GM23248 (cell line): ENCODE results near the gene MRO.

Experiments used
- EZH2 ChIP-seq: fragments of 200-600 bp; sonication (generic); IDR thresholded peaks from 2 replicates; pipeline ENCODE4 v1.6.1; 2018; ENCODE audit warnings: antibody characterized with exemption, mild to moderate bottlenecking; ENCODE audit not compliant: insufficient read depth, poor library complexity, severe bottlenecking
- EZH2phosphoT487 ChIP-seq: fragments of 200-600 bp; sonication (generic); IDR thresholded peaks from 2 replicates; pipeline ENCODE4 v1.6.1; 2018; ENCODE audit warnings: antibody characterized with exemption, moderate library complexity, mild to moderate bottlenecking, low read depth; ENCODE audit not compliant: insufficient read depth

- TF ChIP-seq EZH2phosphoT487 (no peak), EZH2 (no peak)
These were observed 6.2 kb upstream of the MRO start for GRCh38 chr18:50826027-50826426.
